ENCODE data around the gene PSG3.
"Not testable (repeated sequence)": the region's sequence is repeated elsewhere in the genome, so short reads cannot be mapped to it uniquely, and the experiment has no call there.

- not testable (repeated sequence) for TF ChIP-seq CTCF, POLR2A (IDR thresholded peaks at IDR 0.05)
Observed at GRCh38 chr19:42737581-42738011, 2.7 kb downstream of the PSG3 start.
